ENCODE measurements around the gene GRIA3. TPM values are rescaled to one million over a fixed set of nuclear protein-coding genes. Genes with fewer than 3 reads are reported as not detected.
"Not testable (repeated sequence)": the region's sequence is repeated elsewhere in the genome, so short reads cannot be mapped to it uniquely, and the experiment has no call there.

Gene GRIA3
- total RNA-seq, 1 experiment from 2014 or later = not detected

- Histone ChIP-seq H4K20me1 (ENCODE audit: insufficient read depth) (no peaks in the 10 kb centered on the region), H3K9me3 (ENCODE audit: insufficient read depth, low read depth) (no peaks in the 10 kb centered on the region), H3K36me3 (ENCODE audit: low read depth) (no peaks in the 10 kb centered on the region), H3F3A (ENCODE audit: insufficient read depth, low read depth) (no peaks in the 10 kb centered on the region), H3K9me2 (ENCODE audit: insufficient read depth) (no peaks in the 10 kb centered on the region), H3K4me2 (peak overlapping the region; percentile 88), H3K4me3 (peak overlapping the region; percentile 85), H3K79me2 (ENCODE audit: low read depth) (no peaks in the 10 kb centered on the region), H3K4me1 (replicated peaks; ENCODE audit: insufficient read depth) (peaks cover 6% of the 10 kb centered on the region; the same call in 1 of the 2 replicates), H2AFZ (peak overlapping the region; percentile 99), H3K27ac (no peak overlapping the region), H3K27me3 (ENCODE audit: insufficient read depth, low read depth) (no peaks in the 10 kb centered on the region)
- intact Hi-C loops (cut with micrococcal nuclease; ENCODE audit: unreplicated experiment) = loop anchor here (10.0 kb wide), 1 partner anchor 81 kb away; no protein-coding TSS in a partner anchor
- no peak for DNase-seq
- TSS peak; percentile 36 for BruUV-seq (replicated peaks)
- ChIA-PET CTCF (no interaction called here), POLR2A (ENCODE audit: unreplicated experiment) (no interaction called here)
- no peak for TF ChIP-seq EZH2 (IDR thresholded peaks at IDR 0.05; ENCODE audit: low read depth)
- no peak for TF ChIP-seq CTCF (conservative IDR thresholded peaks at IDR 0.05)
Observed at GRCh38 chrX:123513585-123514278, 329.7 kb downstream of the GRIA3 start.

GRCh38 chrX:123514279-123514640 is 330.2 kb downstream of the GRIA3 start:
- H3K9me3 ChIP-seq (ENCODE audit: insufficient read depth, low read depth); H3K36me3 ChIP-seq (ENCODE audit: low read depth); H3K27ac ChIP-seq; H3F3A ChIP-seq (ENCODE audit: insufficient read depth, low read depth); H3K9me2 ChIP-seq (ENCODE audit: insufficient read depth); H4K20me1 ChIP-seq (ENCODE audit: insufficient read depth); CTCF ChIA-PET; H3K27me3 ChIP-seq (ENCODE audit: insufficient read depth, low read depth); H3K79me2 ChIP-seq (ENCODE audit: low read depth); POLR2A ChIA-PET (ENCODE audit: unreplicated experiment); BruUV-seq (replicated peaks); H3K4me1 ChIP-seq (replicated peaks; ENCODE audit: insufficient read depth): not testable (repeated sequence)
- peak; percentile 74 for TF ChIP-seq CTCF (conservative IDR thresholded peaks at IDR 0.05)
- intact Hi-C loops (cut with micrococcal nuclease; ENCODE audit: unreplicated experiment) = loop anchor here (10.0 kb wide), 1 partner anchor 81 kb away; no protein-coding TSS in a partner anchor
- Histone ChIP-seq H2AFZ (peak overlapping the region; percentile 99), H3K4me3 (peak overlapping the region; percentile 85), H3K4me2 (peak overlapping the region; percentile 88)
- DNase-seq = peak; percentile 56 to 61

GRCh38 chrX:123518791-123519190 is 334.7 kb downstream of the GRIA3 start:
- CTCF ChIA-PET = no interaction called here
- no peak overlapping the region for H3K27ac ChIP-seq
- no peak overlapping the region for H3K4me2 ChIP-seq
- no peaks in the 10 kb centered on the region for H3K27me3 ChIP-seq (ENCODE audit: insufficient read depth, low read depth)
- no peak overlapping the region for H2AFZ ChIP-seq
- no peaks in the 10 kb centered on the region for H3K4me1 ChIP-seq (replicated peaks; ENCODE audit: insufficient read depth)
- no peaks in the 10 kb centered on the region for H4K20me1 ChIP-seq (ENCODE audit: insufficient read depth)
- no peaks in the 10 kb centered on the region for H3K36me3 ChIP-seq (ENCODE audit: low read depth)
- DNase-seq = no peak
- POLR2A ChIA-PET (ENCODE audit: unreplicated experiment) = no interaction called here
- H3K79me2 ChIP-seq (ENCODE audit: low read depth) = no peaks in the 10 kb centered on the region
- H3F3A ChIP-seq (ENCODE audit: insufficient read depth, low read depth) = no peaks in the 10 kb centered on the region
- no peaks in the 10 kb centered on the region for H3K9me3 ChIP-seq (ENCODE audit: insufficient read depth, low read depth)
- BruUV-seq (replicated peaks) = no TSS peak
- TF ChIP-seq CTCF (conservative IDR thresholded peaks at IDR 0.05) (no peak), EZH2 (IDR thresholded peaks at IDR 0.05; ENCODE audit: low read depth) (no peak)
- no peaks in the 10 kb centered on the region for H3K9me2 ChIP-seq (ENCODE audit: insufficient read depth)
- H3K4me3 ChIP-seq = no peak overlapping the region
- intact Hi-C loops (cut with micrococcal nuclease; ENCODE audit: unreplicated experiment) = loop anchor here (10.0 kb wide), 1 partner anchor 76 kb away; no protein-coding TSS in a partner anchor

Data from PC-9 (cell line).